AG04450 (cell line): Measurements from ENCODE around the gene TNRC6A. TPM values are rescaled to one million over a fixed set of nuclear protein-coding genes. Genes with fewer than 3 reads are reported as not detected.

Experiments
- CTCF ChIA-PET: fragments of 300-600, 350-600 bp; formaldehyde crosslinking; extraction: SDS; loops from one replicate; lab custom pipeline; 2022; ENCODE audit warnings: antibody characterized with exemption, inconsistent platforms; lab: Charles Lee
- POLR2A ChIA-PET: fragments of 350-600 bp; formaldehyde crosslinking; extraction: SDS; loops from one replicate; lab custom pipeline; 2021; ENCODE audit warnings: antibody characterized with exemption, inconsistent platforms; lab: Yijun Ruan, JAX
- DNase-seq: peaks from one replicate; pipeline ENCODE4 v3.0.0-alpha.2; 2011; ENCODE audit warnings: low read depth, low spot score
- H3K27ac ChIP-seq: one replicate; pipeline ENCODE4 v1.5.1; 2012; ENCODE audit warnings: low read depth, low read length, control low read depth
- H3K27me3 ChIP-seq: one replicate; pipeline ENCODE4 v1.6.0; 2012; ENCODE audit warnings: low read length; ENCODE audit not compliant: control insufficient read depth, insufficient read depth
- H3K4me3 ChIP-seq: 2 replicates; pipeline ENCODE4 v1.5.1; 2011; ENCODE audit warnings: mild to moderate bottlenecking, low read depth, low read length, control low read depth
- H3K9me3 ChIP-seq: 2 replicates; pipeline ENCODE4 v1.5.1; 2012; ENCODE audit warnings: low read length; ENCODE audit not compliant: control insufficient read depth, insufficient read depth
- CTCF ChIP-seq: IDR thresholded peaks from 2 replicates; pipeline ENCODE4 v1.5.1; 2011; ENCODE audit warnings: low read depth, low read length, control low read depth, inconsistent platforms
- polyA minus RNA-seq: library from RNA; depleted of rRNA, polyadenylated mRNA; stranded (reverse); fragments of >200 nt; gene quantifications from 2 replicates; pipeline ENCODE4 v1.2.3, GENCODE V29; 2011; rRNA and poly(A)+ RNA removed
- polyA plus RNA-seq: library from polyadenylated mRNA; depleted of rRNA; stranded (reverse); fragments of >200 nt; gene quantifications from 2 replicates; pipeline ENCODE4 v1.2.3, GENCODE V29; 2011; rRNA removed

The TNRC6A gene
- 62.7 and 76.2 TPM in 2 replicates for polyA plus RNA-seq
- 136 and 139 TPM in 2 replicates for polyA minus RNA-seq

GRCh38 chr16:24729243-24729950 is at the start of gene TNRC6A:
TSS of gene TNRC6A (plus strand) at chr16:24729651. CDS start at chr16:24729842, 191 bp downstream.
- peak within 1 kb of the TSS; percentile 91 for H3K27ac ChIP-seq
- POLR2A ChIA-PET, result no interaction called here
- peak within 1 kb of the TSS; percentile 87 for H3K4me3 ChIP-seq
- H3K9me3 ChIP-seq, result no peaks in the 10 kb centered on the region; the same call in 1 of the 2 replicates
- no peak for TF ChIP-seq CTCF
- H3K27me3 ChIP-seq, result no peaks in the 10 kb centered on the region
- peak; percentile 59 for DNase-seq
- CTCF ChIA-PET, result no interaction called here

DNA sequence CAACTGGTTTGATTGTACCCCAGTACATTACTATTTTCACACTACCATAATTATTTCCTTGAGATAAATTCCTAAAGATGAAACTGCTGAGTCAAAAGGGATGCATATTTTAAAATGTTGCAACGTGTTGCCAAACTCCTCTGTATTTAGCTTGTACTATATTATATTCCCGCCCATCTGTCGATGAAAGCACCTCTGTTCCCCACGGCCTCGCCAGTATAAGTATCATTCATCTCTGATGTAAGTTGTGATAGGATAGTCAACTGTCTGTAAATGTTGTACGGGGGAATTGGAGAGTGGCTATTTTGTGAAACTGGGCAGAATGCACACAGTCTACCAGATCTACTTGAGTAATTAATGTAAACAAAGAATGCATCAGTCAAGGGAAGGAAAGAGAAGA is 47.7 kb upstream of the TNRC6A start:
- ChIA-PET CTCF (interaction anchor here (0.6 kb wide), 1 partner anchor 19 kb away, joined by 3 read pairs; no protein-coding TSS in a partner anchor), POLR2A (interaction anchor here (0.6 to 1.0 kb wide), 2 partner anchors 12 to 53 kb away, joined by 3 to 5 read pairs; no protein-coding TSS in a partner anchor)
- H3K27ac ChIP-seq, result no peak overlapping the region
- no peak for DNase-seq
- no peak for TF ChIP-seq CTCF
- no peaks in the 10 kb centered on the region for H3K27me3 ChIP-seq
- no peaks in the 10 kb centered on the region for H3K9me3 ChIP-seq
- H3K4me3 ChIP-seq, result no peak overlapping the region

DNA sequence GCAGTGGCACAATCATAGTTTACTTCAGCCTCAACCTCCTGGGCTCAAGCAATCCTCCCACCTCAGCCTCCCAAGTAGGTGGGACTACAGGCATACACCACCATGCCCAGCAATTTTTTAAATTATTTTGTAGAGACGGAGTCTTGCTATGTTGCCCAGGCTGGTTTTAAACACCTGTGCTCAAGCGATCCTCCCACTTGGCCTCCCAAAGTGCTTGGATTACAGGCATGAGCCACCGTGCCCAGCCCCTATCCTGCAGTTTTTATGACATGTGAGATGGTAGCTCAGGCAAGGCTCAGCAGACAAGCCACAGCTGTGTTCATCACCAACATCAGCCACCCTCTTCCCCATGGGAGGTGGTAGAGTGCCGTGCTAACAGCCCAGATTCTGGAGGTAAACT is 46.2 kb upstream of the TNRC6A start:
- Histone ChIP-seq H3K4me3 (no peak overlapping the region), H3K27ac (no peak overlapping the region), H3K9me3 (no peaks in the 10 kb centered on the region), H3K27me3 (no peaks in the 10 kb centered on the region)
- DNase-seq, result no peak
- no peak for TF ChIP-seq CTCF
- CTCF ChIA-PET, result interaction anchor here (0.8 kb wide), 1 partner anchor 103 kb away, joined by 4 read pairs; no protein-coding TSS in a partner anchor
- POLR2A ChIA-PET, result interaction anchor here (0.6 kb wide), 1 partner anchor 11 kb away, joined by 6 read pairs; no protein-coding TSS in a partner anchor

DNA sequence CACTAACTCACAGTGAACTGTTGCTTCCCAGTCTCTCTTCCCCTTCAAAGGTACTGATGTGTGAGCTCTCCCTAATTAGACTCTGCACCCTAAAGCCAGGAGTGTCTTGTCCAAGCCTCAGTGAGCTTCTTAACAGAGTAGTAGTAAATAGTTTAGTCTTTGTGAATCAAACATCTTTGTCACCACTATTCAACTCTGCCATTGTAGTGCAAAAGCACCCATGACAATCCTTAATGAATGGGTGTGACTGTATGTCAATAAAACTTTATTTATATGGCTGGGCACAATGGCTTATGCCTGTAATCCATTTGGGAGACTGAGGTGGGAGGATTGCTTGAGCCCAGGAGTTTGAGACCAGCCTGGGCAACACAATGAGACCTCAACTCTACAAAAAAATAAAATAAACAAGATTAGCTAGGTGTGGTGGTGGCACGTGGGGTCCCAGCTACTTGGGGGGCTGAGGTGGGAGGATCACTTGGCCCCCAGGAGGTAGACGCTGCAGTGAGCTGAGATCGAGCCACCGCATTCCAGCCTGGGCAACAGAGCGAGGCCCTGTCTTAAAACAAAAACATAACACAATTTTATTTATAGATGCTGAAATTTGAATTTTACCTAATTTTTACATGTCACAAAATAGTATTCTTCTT is 45.5 kb upstream of the TNRC6A start:
- no peak for DNase-seq
- H3K27me3 ChIP-seq, result no peaks in the 10 kb centered on the region
- no peak for TF ChIP-seq CTCF
- POLR2A ChIA-PET, result interaction anchor here (1.2 kb wide), 1 partner anchor 13 kb away, joined by 3 read pairs; no protein-coding TSS in a partner anchor
- no peak overlapping the region for H3K27ac ChIP-seq
- CTCF ChIA-PET, result interaction anchor here (0.8 kb wide), 1 partner anchor 103 kb away, joined by 4 read pairs; no protein-coding TSS in a partner anchor
- no peak overlapping the region for H3K4me3 ChIP-seq
- H3K9me3 ChIP-seq, result no peaks in the 10 kb centered on the region
